GM21360 (cell line): ENCODE data around the gene DCP1A.
"Not testable (repeated sequence)": the region's sequence is repeated elsewhere in the genome, so short reads cannot be mapped to it uniquely, and the experiment has no call there.

Experiments used
- ATAC-seq: cut with Tn5 transposase; IDR thresholded peaks from one replicate; pipeline ENCODE4 v1.9.1; 2021; ENCODE audit warnings: mild to moderate bottlenecking, moderate library complexity; ENCODE audit not compliant: unreplicated experiment

The DCP1A gene

GRCh38 chr3:53269193-53269592 is 78.2 kb downstream of the DCP1A start:
- not testable (repeated sequence) for ATAC-seq

GRCh38 chr3:53267766-53268165 is 79.6 kb downstream of the DCP1A start:
- no peak for ATAC-seq

DNA sequence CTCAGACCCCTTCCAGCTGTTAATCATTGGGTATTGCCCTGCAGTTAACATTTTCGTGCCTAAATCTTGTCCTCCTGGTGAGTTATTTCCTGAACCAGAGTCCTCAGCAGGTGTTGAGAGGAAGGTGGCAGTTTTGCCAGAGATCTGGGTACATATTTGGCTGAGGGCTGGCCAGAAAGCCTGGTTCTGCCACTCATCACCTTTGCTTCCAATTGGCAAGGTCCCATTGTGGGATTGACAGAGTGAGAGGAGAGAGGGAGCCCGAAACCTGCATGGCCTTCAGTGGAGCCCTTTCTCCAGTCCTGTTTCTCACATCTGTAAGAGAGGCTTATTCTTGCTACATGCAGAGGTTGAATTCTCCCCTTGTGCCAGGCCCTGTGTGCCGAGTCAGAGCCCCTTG is 82.6 kb downstream of the DCP1A start:
- ATAC-seq: no peak

GRCh38 chr3:53263907-53264306 is 83.4 kb downstream of the DCP1A start:
- ATAC-seq: no peak

DNA sequence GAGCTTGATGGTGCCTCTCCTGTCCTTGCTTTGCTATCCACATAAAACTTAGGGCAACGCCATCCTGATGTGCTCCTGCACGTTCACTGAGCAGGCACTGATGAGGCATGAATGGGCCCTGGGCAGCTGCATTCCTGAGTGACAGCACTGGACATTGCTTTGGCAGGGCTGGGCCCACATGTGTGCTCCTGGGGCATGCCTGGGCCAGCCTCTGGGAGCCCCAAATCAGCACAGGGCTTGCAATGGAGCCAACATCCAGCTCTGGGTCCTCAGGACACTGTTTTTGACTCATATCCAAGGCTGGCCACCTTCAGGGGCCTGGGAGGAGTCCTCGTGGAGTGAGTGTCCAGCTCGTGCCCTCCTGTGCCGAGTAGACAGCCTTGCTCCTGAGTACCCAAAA is 85.6 kb downstream of the DCP1A start:
- no peak for ATAC-seq

DNA sequence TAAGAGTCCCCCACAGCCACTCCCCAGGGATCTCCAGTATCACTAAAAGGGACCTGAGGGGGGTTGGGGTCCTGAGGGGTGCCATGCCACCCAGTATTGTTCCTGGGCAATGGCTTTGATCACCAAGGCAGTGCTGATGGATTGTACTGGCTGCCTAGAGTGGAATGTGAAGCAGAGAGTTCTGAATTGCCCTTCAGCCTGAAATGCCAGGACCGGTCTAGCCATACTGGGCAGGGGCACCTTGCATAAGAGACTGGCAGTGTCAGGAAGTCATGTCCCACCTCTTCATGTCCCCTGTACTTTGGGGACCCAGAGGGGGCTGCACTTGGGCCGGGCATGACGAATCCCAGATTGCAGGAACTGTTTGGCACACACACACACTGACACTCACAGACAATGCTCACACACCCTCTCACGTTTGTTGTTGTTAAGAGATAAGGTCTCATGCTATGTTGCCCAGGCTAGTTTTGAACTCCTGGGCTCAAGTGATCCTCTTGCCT is 87.0 kb downstream of the DCP1A start:
- ATAC-seq: no peak

DNA sequence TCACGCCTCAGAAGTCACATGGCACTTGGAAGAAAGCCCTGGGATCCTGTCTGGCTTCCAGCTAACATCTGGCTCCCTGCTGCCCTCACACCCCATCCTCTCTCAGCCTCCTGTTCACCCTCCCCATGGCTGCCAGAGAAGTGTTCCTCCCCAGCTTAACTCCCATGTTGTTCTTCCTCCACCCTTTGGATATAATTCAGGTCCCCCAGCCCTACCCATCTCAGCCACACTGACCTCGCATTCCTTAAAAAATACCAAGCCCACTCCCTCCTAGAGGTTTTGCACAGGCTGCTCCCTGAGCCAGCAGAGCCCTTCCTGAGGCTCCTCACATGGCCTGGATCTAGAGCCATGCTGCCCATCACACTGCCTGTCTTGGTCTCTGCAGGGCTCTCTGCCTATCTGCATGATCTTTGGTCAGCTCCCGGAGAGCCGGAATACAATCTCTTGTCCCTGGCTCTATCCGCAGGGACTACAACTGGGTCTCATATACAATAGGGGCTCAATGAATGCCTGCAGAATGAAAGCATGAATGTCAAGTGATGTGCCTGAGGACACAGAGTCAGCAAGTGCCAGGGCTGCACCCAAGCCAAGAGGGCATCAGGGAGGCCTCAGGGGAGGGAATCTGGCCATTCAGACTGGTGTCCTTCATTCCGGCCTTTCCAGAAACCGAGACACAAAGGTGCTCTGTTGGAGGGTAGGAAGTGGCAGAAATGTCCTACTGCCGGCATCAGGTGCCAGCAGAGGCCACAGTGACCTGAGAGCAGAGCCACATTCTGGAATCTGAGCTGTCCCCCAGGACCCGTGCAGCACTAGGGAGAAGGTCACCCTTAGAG is 87.7 kb downstream of the DCP1A start:
- ATAC-seq: no peak

DNA sequence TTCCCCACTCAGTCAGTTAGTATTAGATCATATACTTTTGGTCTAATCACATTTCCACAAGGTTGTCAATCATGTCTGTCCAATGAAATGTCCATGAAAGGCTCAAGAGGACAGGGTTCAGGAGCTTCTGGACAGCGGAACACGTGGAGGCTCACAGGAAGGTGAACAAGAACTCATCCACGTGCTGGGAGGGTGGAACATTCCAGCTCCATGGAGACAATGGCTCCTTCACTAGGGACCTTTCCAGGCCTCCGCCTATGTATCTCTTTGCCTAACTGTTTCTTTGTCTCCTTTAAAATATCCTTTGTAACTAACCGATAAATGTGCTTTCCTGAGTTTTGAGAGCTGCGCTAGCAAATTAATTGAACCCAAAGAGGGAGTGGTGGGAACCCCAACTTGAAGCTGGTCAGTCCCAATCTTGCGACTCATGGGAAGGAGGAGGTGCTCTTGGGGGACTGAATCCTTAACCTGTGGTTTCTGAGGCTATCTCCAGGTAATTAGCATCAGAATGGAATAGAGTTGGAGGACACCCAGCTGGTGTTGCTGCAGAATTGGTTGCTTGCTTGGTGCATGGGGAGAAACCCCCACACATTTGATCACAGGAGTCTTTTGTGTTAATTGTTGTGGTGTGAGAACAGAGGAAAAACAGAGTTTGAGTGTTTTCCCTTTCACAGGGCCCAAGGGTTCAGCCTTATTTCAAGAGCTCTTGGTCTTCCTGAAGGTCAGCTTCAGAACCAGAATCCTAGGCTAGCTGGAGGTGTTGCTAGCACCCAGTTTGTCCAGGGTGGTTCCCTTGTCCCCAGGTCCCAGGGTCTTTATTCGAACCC is 88.5 kb downstream of the DCP1A start:
- ATAC-seq: no peak

DNA sequence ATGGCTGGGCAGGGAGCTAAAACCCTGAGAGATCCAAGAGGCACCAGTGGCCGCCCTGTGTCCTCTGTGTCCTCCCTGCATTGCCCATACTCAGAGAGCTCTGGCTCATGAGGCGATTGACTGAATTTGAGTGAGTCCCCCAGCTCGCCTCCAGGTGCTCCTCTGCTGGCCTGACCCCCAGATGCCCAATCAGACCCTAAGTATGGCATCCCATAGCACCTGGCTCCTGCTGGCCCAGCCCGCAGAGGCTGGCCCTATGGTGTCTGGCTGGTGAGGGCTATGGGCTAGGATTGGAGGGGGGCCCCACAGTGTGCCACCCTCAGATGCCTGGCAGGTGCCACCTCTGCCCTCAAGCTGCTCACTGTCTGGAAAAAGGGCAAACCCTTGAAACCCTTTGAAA is 89.9 kb downstream of the DCP1A start:
- no peak for ATAC-seq

DNA sequence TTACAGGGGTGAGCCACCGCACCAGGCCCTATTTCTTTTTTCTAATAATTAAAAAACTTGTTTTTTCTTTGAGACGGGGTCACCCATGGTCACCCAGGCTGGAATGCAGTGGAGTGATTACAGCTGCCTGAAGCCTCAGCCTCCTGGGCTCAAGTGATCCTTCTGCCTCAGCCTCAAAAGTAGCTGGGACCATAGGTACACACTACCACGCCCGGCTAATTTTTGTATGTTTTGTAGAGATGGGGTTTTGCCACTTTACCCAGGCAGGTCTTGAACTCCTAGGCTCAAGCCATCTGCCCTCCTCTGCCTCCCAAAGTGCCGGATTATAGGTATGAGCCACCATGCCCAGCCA is 90.7 kb downstream of the DCP1A start:
- no peak for ATAC-seq

DNA sequence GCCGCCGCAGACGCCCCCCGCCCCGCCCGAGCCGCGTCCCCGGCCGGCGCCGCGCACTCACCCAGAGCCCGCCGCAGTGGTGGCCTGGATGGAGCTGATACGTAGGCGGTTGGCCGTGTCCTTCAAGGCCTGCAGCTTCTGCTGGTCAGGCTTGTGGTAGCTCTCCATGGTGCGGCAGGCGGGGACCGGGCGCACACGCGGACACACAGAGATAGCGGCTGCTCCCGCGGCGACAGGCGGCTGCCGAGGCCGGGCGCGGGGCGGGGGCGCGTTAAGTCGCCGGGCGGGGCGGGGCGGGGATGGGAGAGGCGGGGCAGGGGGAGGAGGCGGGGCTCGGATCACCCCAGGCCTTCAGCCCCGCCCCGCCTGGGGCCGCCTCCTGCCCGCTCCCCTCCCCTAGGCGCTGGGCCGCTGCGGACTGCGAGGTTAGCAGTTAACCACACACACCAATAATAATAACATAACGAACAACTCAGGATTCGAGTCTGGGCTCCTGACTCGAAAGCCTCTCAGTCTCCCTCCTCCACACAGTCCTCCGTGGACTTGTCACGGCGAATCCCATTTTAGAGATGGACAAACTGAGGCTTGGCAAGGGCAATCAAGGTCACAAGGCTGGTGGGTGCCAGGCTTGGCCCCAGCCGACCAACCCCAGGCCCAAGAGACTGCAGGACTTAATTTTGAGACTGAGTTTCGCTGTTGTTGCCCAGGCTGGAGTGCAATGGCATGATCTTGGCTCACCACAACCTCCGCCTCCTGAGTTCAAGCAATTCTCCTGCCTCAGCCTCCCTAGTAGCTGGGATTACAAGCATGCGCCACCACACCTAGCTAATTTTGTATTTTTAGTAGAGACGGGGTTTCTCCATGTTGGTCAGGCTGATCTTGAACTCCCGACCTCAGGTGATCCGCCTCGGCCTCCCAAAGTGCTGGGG is 91.3 kb downstream of the DCP1A start, which contains the start of gene TKT:
Gene TKT (minus strand): TSS at position 248 of the 929 bp plus-strand sequence. CDS start 80 bp downstream, at position 168.
- peak; percentile 57 for ATAC-seq

DNA sequence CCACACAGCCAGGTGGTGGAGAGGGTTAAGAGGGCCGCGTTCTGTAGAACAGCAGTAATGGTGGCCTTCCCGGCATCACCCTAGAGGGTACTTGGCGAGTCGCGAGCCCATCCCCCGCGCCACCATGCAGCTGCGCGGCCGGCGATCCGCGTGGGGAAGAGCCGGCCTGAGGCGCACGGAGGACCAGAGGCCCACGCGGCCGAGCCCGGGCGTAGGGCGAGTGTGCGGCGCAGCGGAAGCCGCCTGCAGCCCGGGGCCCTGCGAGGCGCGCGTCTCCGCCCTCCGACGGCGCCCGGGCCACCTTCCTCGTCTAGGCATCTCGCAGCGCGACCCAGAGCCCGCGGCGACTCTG is 91.9 kb downstream of the DCP1A start:
- peak; percentile 26 for ATAC-seq

DNA sequence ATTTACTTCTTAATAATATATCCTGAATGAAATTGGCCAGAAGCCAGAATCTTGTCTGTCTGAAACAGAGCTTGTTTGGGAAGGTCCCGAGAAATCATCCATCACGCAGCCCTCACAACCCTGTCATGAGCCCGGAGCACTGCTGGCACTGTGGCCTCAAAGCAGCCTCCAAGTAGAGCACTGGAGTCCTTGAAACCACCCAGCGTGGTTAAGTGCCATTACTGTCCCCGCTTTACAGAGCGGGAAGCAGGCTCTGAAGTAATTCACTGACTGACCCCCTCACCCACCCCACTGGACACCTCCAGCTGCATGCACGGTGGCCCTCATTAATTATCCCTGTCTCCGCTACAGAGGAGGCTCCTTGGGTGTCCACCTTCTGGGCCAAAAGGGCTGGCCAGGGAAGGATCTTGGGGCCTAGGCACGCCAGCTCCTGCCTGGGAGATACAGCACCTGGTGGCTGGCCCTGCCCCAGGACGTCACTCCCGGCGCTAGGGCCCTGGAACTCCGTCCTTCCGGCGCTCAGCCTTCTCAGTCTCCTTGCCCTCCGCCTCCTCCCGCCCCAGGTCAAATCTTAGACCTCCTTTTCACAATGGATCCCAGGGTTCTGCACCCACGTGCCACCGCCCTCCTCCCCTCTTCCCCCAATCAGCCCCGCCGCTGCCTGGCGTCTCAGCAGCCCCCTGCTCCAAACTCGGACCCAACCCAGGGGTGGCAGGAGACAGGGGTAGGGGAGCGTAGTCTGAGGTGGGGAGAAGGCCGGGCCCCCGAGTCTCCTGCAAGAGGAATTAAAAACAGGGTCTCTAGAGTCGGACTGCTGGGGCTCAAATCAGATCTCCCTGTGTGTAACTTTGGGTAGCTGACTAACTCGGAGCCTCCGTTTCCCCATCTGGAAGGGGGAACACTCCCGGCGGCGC is 92.6 kb downstream of the DCP1A start:
- ATAC-seq: peak; percentile 44

DNA sequence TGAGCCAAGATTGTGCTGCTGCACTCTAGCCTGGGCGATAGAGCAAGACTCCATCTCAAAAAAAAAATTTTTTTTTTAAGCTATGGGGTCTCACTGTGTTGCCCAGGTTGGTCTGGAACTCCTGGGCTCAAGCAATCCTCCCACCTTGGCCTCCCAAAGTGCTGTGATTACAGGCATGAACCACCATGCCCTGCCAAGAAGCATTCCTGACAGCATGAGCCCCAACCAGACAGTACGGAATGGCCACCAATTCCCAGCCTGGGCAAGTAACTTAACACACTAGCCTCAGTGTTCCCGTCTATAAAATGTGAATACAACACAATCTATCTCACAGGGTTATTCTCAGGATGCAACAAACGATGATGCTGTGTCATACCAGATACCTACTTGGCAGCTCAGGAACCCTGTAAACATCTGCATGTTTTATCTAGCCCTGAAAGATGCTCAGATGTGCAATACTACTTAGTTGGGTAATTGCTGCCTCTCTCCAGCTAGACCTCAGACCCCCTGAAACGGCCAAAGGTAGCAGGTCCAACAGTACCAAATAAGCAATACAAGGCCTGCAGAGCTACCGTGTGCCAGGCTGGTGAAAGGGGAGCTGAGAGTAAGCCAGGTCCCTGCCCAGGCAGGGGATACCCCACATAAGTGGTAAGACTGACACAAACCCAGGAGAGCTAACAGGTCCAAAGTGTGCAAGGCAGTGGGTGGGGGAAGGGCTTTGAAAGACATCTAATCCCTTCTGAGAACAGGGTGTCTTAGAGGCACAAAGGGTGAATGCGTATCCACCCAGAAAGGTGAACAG is 93.4 kb downstream of the DCP1A start:
- ATAC-seq: no peak

DNA sequence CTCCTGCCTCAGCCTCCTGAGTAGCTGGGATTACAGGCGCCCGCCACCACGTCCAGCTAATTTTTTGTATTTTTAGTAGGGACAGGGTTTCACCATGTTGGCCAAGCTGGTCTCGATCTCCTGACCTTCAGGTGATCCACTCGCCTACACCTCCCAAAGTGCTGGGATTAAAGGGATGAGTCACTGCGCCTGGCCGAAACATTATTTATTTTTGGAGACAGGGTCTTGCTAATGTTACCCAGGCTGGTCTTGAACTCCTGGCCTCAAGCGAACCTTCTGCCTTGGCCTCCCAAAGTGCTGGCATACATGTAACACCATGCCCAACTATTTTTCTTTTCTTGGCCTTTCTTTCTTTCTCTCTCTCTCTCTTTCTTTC is 94.4 kb downstream of the DCP1A start:
- ATAC-seq: not testable (repeated sequence)

- ATAC-seq: no peak
Observed at GRCh38 chr3:53252096-53252946, 95.0 kb downstream of the DCP1A start.

DNA sequence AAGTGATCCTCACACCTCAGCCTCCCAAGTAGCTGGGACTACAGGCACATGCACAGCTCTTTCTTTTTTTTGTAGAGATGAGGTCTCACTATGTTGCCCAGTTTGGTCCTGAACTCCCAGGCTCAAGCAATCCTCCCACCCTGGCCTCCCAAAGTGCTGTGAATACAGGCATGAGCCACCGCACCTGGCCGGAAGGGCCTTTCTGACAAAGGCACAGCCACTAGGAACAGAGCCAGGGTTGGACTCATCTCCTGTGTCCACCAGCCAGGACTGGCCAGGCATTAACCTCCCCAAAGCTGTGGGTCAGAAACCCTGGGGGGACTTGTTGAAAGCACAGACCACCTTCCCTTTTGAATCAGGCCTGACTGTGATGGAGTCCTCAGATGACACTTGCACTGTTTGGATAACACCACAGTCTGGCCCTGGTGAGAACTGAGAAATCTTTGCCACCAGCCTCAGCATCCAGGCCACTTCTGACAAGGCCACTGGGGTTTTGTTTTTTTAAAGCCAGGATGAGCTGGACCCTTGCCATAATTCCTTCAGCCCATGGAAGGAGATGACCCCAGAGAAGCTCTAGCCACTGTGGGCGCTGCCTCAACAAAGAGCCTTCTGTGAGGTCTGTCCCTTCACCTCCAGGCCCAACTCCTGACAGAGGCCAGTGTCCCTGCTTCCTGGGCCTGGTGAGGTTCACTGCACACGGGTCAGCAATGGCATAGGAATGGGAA is 96.3 kb downstream of the DCP1A start:
- no peak for ATAC-seq

- no peak for ATAC-seq
Observed at GRCh38 chr3:53250453-53250852, 96.9 kb downstream of the DCP1A start.
